Transverse colon (tissue), 4 donors: ENCODE data around the gene CCDC50.

Source experiments
- CTCF ChIP-seq, 5 experiments: fragments of 200-600 bp in 3 of 5; fragments of 450-650 bp in 2 of 5; sonication (generic) in 3 of 5; IDR thresholded peaks; 1 replicate in 2 of 5; 2 replicates in 3 of 5; pipeline ENCODE4 v1.5.1; 2016 to 2017; ENCODE audit warnings: antibody characterized with exemption in 5 of 5, inconsistent platforms in 3 of 5, mild to moderate bottlenecking in 2 of 5, moderate library complexity in 1 of 5
- POLR2AphosphoS5 ChIP-seq, 3 donors: sonication (generic); formaldehyde crosslinking; IDR thresholded peaks; one replicate each; pipeline ENCODE4 v1.6.1; 2016; ENCODE audit warnings: antibody characterized with exemption in 3 of 3

- TF ChIP-seq CTCF (IDR thresholded peaks at IDR 0.05) (no peak), POLR2AphosphoS5 (IDR thresholded peaks at IDR 0.05) (no peak)
Observed at GRCh38 chr3:191316876-191317603, 12.2 kb upstream of the CCDC50 start.
